Hematopoietic multipotent progenitor cell treated with erythropoietin and hydrocortisone succinate and interleukin-3 and kit ligand, for 15 days (in vitro differentiated cells): ENCODE data around the gene IL4R.
"Not testable (repeated sequence)": the region's sequence is repeated elsewhere in the genome, so short reads cannot be mapped to it uniquely, and the experiment has no call there.

Source experiments
- DNase-seq: peaks from one replicate; pipeline ENCODE4 v3.0.0-alpha.2; 2015; ENCODE audit warnings: low spot score

Gene IL4R

DNA sequence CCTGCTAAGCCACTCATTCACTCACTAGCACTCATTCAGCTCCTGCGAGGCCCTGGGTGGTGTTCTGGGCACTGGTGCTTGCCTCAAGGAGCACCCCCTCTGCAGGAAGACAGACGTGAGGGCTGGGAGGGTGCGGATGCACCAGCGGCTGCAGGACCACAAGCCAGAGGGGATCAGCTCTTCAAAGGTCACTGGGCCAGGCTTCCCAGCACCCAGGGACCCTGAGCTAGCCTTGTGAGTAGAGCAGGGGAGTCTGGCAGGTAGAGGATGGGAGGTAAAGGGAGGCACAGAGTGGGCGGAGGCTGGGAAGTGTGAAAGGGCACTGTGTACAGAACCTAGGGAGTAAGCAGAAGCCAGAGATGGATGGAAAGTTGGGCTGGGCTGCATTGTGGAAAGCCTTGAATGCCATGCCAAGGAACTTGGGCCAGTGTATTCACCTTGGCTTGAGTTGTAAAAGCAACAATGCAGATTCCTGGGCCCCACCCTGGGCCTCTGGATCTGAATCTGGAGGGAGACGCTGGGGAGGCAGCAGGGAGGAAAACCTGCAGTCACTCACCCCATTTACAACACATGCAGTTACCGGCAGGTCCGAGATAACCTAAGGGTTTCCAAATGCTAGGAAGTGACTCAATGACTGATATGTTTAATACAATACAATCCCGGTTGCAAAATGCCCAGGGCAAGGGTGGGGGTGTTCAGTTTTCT is 1.7 kb downstream of the IL4R start:
- no peak for DNase-seq

DNA sequence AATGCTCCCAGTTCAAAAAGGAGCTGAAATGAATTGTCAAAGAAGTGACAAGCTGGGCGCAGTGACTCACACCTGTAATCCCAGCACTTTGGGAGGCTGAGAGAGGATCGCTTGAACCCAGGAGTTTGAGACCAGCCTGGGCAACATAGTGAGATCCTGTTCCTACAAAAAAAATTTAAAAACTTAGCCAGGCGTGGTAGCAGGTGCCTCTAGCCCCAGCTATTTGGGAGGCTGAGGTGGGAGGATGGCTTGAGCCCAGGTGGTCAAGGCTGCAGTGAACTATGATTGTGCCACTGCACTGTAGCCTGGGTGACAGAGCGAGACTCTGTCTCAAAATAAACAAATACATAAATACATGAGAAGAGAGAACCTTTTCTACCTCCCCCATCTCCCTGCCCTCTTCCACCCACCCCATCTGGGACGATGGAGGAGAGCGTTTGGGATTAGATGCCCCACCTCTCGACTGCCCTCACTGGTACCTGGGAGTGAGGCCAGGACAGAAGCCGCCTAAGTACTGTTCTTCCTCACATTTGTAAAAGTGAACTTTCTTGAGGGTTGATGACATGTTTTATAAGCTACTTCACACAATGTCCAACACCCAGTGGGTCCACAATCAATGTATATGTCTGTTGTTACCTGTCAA is 2.4 kb downstream of the IL4R start:
- DNase-seq: no peak

DNA sequence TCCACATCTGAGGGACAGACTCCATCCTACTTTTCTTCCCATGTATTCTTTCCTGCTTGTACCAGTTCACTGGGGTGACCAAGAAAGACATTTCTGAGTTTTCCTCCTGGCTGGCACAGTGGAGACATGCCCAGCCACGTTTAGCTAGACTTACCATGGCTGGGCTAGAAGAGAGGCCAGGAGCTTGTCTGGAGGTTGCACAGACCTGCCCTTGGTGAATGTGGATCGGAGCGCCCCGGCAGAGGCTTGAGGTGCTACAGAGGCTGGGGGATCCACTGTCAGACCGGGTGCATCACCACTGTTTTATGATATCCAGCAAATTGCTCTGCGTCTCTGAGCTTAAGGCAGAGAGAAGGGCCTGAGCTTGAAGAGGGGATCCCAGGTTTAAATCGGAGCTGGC is 3.5 kb downstream of the IL4R start:
- no peak for DNase-seq

DNA sequence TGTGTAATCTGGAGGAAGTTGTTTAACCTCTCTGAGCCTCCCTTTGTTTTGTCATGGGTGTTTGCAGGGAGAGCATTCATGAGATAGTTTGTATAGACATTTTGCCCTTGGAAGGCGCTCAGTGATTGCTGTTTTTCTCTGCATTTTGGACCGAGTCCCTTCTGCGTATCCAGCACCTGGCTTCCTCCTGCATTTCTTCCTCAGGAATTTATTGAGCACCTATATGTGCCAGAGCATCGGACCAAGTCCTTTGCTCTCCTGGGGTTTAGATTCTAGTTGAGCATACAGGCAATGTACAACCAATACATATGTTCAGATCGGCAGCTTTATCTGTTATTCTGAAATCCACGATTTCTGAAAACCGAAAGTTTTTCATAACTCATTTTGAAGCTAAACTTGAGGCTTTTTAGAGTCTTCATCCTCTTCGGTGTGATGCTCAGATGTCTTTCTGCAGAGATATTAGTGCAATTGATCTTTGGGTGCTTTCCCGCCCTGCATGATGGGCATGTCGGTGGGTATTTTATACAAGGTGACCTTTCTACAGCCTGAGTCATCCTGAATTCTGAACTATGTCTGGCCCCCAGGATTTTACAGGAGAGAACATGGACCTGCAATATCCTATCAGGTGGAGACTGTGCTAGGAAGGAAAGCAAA is 4.1 kb downstream of the IL4R start:
- no peak for DNase-seq

DNA sequence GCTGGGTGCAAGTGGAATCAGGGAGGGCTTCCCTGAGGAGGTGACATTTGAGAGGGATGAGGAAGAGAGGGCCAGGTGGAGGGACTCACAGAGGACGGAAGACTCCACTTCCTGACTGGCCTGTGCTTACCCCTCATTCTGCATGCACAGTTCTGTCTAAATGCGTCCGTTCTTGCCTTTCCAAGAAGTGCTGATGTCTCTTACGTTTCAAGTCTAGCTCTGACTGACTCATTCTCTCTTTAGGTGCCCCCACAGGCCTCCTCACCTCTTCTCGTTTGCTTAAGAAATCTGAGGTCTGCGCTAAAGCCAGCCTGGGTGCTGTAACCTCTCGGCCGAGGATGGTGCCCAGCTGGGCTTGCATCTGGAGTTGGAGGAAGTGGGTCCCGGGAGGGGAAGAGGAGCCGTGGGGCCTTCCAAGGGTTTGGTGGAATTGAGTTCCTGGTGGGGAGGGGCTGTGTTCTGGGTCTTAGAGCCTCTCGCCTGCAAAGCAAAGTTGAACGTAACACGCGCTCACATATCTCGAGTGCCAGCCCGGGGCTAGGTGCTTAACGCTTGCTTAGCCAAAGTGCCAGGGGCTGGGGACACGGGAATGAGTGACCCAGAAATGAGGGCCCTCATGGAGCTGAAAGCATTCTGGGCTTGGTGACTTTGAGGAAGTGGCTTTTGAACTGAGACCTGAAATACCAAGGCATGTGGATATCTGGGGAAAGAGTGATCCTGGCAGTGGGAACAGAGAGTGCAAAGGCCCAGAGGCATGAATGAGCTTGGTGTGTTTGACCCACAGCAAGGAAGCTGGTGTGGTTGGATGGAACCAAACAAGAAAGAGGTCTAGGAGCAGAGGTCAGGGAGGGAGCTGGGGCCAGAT is 4.8 kb downstream of the IL4R start:
- no peak for DNase-seq

DNA sequence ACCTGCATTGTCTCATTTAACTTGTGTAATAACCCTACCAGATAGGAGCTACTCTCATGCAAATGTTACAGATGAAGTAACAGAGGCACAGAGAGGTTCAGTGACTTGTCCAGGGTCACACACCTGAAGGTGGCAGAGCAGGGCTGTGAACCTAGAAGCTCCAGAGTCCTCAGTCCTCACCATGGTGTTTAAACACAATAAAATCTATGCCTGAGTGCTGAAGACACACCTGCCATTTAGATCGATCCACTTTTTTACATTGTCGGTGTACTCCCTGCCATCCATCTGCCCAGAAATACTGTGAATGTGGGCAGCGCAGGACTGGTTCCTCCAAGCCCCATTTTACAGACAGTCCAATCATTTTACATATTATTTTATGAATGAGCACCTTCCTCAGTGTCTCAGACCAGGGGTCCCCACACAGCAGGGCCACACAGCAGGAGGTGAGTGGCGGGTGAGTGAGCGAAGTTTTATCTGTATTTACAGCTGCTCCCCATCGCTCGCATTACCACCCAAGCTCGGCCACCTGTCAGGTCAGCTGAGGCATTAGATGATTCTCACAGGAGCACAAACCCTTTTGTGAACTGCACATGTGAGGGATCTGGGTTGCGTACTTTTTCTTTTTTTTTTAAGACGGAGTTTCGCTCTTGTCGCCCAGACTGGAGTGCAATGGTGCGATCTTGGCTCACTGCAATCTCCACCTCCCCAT is 5.6 kb downstream of the IL4R start:
- no peak for DNase-seq

DNA sequence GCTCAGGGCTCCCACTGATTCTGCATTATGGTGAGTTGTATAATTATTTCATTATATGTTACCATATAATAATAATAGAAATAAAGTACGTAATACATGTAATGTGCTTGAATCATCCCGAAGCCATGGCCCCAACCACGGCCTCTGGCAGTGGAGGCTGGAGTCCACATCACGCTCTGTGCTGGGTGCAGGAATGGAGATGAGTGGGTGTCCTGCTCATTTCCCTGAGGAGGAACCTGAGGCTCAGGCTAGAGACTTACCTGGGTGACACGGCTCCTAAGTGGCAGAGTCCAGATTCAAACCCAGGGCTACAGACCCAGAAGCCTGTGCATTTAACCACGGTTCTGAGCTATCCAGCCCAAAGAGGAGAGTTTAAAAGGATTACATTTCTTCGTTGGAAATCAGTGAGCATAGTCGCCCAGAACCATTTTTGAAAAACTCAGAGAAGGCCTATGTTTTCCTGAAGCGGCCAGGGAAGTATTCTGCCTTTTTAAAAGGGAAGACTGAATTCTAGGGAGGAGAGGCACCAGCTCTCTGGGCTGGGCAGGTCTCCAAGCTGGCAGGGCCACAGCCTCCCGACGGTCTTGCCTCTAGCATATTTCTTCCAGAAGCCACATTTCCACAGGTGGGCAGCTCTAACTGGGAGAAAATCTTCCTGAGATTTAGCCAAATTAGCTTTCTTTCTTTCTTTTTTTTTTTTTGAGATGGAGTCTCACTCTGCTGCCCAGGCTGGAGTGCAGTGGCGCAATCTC is 6.7 kb downstream of the IL4R start:
- DNase-seq: no peak

DNA sequence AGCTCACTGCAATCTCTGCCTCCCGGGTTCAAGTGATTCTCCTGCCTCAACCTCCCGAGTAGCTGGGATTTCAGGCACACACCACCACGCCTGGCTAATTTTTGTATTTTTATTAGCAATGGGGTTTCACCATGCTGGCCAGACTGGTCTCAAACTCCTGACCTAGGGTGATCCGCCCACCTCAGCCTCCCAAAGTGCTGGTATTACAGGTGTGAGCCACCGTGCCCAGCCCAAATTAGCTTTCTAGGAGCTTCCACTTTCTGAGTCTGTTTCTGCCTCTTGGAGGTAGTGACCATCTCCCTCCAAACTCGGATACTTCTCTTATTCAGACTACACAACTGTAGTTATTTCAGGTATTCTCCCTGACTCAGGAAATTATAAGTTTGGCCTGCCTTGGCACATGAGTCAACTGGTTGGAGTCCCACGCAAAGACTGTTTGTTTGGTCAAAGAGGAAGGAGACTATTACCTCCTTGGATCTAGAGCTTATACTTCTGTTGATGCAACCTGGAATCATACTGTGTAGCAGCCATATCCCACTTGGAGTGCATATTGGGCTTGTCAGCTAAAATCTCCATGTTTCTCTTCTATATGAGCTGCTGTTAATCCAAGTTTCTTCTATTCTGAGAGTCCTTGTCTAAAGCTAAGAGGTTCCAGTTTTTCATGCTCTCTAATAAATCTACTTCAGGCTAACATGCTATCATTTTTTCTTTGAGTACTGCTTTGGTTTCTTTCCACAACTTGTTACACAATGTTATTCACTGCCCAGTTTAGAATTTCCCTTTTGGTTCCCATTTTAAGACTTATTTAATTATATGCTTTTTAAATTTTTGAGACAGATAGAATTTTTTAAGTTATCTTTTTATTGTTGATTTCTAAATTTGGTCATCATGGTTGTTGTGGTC is 7.5 kb downstream of the IL4R start:
- no peak for DNase-seq

DNA sequence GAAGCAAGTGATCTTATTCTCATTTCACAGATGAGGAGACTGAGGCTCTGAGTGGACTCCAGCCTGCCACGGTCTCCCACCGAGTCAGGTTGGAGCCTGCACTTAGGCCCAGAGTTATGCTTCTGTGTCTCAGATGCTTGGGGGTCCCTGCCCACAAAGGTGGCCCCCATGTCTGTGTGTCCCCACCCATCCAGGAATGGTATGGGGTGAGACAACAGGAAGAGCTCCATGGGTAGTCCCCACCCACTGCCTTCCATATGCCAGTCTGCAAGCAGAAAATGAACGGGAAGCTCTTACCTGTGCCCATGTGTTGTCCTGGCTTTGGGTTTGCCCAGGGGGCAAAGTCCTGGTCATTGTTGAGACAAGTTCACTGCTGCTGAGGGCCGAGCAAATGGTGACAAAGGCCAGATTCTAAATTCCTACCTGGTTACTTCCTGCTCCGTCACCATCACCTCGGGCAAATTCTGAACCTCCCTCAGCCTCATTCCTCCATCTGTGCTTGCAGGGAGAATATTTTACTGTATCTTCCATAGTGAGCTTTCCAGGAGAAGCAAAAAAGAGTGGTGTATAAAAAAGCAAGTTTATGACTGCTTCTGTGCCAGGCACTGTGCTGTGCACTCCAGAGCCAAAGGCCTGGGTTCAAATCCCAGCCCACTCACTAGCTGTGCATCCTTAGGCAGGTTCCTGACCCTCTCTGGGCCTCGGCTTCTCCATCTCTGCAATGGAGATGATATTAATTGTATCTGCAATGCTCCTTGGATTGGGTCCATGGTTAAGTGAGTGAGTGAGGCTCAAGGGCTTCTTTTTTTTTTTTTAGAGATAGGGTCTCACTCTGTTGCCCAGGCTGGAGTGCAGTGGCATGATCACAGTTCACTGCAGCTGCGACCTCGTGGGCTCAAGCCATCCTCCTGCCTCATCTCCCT is 9.3 kb downstream of the IL4R start:
- DNase-seq: no peak

DNA sequence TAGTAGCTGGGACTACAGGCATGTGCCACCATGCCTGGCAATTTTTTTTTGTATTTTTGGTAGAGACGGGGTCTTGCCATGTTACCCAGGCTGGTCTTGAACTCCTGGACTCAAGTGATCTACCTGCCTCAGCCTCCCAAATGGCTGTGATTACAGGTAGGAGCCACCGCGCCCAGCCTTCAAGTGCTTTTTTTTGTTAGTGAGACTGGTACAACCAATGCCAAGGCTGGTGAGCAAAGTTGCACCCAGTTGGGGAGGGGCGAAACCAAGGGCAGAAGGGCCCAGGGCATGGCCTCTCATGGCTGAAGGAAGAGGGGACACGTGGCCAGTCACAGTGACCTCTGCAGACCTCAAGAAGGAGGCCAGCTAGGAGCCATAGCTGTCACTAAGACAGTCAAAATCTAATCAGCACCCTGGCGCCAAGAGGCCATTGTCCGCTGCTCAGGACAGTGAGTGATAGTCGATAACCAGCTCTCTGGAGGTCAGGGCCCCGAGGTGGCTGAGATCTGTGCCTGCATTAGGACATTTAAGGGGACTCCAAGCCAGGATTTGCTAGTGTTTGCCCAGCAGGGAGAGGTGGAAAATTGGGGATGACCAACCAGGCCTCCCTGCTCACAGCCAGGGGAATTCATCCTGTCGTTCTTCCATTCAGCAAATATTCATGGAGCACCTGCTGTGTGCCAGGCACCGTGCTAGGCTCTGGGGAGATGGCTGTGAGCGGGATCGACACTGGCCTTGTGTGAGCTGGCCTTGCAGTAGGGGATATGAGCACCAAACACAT is 10.2 kb downstream of the IL4R start:
- DNase-seq: no peak

DNA sequence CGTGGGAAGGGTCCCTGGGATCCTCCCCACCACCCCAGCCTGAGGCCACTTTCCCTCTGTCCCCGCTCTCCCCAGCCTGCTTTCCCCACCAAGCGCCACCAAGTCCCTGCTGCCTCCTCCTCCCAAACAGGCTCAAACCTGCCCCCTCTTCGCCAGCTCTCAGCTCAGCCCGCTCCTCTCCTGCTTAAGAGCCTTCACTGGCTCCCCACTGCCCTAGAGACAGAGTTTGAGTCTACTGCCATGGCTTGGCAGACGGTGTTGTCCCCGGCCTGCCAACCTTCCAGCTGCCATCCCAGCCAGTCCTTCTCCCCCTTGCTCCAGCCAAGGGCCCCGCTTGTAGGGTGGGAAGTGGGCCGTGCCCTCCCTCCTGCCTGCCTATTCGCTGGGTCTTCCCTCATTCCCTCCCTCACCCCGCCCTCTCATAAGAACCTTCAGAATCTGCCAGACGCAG is 11.1 kb downstream of the IL4R start:
- DNase-seq: no peak

DNA sequence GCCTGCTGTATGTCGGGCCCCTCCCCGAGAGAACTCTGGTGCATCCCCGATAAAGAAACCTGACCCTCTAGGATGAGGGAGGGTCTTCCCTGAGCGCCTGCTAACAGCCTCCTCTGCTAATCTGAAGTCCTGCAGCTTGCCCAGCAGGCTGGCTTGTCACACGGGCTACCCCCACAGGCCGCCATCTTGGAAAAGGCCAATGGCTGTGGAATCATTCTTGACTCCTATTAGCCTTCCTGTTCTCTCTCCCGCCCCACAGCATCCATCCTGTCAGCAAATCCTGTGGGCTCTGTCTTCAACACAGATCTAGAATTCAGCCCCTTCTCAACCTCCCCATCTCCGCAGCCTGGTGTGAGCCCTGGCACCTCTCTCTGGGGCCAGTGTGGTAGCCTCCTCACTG is 12.0 kb downstream of the IL4R start:
- DNase-seq: no peak

DNA sequence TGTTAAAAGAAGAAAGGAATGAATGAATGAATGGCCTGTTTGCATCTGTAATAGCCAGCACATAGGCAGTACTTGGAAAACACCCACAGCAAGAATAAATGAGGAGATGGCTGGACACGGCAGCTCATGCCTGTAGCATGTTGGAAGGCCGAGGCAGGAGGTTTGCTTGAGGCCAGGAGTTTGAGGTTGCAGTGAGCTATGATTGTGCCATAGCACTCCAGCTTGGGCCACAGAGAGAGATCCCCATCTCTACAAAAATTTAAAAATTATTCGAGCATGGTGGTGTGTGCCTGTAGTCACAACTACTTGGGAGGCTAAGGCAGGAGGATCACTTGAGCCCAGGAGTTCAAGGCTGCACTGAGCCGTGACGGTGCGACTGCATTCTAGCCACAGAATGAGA is 12.5 kb downstream of the IL4R start:
- no peak for DNase-seq

DNA sequence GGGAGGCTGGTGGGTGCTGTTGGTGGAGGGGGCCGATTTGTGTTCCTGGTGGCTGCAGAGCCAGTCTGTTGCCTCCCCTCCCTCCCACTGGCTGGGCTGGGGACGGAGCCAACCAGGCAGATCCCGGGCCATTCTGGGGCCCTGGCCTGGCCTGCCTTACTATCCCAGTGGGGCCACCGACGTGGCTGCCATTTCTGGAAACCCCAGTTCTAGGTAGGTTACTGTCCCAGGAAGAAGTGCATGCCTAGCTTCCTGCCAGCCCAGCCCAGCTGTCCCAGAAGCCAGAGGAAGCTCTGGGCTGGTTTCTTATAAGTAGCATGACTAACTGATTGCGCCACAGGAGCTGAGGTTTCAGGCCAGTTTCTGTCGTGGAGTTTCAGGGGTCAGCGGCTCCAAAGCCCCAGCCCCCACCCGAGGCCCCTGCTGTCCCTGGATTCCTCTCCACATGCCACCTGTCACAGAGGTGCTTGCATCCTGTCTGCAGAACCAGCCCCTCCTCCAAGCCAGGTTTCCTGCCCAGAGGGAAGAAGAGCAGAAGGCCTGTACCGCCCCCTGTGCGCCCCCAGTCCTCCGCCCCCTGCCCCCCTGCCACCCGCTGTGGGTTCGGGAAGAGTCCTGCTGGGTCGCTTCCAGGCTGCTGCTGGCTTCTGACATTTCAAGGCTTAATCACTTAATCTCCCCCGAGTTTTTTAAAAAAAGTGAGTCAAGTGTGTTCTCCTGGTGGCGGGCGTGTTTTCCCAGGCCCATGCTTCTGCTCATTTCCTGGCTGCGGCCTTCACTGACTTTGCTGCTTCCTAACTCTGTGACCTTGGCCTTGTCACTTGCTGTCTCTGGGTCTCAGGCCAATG is 13.2 kb downstream of the IL4R start:
- DNase-seq: no peak

DNA sequence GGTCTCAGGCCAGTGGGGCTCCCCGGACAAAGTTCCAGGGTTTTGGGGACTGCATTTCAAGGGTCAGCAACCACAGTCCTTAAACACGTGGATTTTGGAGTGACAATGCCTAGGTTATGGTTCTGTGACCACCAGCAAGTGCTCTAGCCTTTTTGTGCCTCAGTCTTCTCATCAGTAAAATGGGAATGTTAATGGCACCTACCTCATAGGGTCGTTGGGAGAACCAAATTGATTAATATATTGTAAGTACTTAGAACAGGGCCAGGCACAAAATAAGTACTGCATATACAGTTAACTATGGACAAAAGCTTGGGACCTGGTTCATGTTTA is 13.8 kb downstream of the IL4R start:
- no peak for DNase-seq

DNA sequence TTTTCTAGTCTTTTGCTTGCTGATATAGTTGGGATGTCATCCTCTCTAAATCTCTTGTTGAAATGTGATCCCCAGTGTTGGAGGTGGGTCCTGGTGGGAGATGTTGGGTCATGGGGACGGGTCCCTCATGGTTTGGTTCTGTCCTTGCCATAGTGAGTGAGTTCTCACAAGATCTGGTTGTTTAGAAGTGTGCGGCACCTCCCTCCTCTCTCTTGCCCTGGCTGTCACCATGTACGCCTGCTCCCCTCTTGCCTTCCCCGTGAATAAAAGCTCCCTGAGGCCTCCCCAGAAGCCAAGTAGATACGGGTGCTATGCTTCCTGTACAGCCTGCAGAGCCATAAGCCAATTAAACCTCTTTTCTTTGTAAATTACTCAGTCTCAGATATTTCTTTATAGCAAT is 15.2 kb downstream of the IL4R start:
- no peak for DNase-seq

DNA sequence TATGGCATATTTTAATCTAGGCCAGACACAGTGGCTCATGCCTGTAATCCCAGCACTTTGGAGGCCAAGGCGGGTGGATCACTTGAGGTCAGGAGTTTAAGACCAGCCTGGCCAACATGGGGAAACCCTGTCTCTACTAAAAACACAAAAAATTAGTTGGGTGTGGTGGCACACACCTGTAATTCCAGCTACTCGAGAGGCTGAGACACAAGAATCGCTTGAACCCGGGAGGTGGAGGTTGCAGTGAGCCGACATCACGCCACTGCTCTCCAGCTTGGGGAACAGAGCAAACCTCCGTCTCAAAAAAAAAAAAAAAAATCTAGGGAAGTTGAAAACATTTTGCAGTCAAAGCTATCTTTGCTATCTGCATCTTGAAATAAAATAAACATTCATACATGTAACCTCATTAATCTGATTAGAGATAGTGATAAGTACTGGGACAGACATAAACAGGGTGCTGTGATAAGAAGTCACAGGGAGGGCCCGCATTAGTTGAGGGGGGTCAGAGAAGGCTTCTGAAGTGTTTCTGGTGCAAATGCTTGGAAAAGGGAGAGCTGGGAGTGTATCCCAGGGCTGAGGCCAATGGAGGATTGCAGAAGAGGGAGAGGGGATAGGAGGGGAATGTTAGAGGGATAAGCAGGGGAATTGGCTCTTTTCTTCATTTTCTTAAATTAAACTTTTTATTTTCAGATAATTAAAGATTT is 15.8 kb downstream of the IL4R start:
- not testable (repeated sequence) for DNase-seq
